ENCODE data around the gene TGFBR3.
"Not testable (repeated sequence)": the region's sequence is repeated elsewhere in the genome, so short reads cannot be mapped to it uniquely, and the experiment has no call there.

Gene TGFBR3

DNA sequence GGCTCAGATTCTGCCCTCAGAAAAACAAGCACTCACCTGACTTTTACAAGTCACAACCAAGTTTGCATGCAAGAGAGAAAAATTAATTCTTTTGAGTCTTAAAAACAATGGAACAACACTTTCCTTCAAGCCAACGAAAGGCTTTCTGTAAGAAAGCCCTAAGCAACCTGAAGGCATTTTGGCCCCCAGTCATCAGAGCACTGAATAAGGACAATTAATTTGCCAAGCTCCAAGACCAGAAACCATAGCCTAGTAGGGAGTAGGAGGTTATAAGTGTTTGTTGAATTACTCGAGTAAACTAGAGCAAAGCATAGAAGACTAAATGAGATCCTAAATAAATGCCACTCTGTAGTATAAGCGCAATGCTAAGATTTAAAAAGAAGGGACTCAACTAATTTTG lies 4.7 kb downstream of the TGFBR3 start:
- no peak for DNase-seq

DNA sequence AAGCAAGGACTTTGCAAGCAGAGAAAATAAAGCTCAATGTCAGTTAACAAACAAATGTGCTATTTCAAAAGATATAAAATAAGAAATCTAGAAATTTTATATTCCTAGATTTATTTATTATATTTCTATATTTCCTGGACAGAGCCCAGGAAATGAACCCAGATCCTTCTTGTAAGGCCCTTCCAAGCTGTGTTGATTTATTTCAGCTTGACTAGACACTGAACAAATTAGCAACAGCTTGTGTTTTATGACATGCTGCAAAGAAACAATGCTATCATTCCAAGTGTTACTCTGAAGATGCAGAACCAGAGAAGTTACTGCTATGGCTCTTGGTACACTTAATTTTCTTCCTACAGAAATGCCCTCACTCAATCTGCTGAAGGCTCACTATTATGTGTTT lies 6.2 kb downstream of the TGFBR3 start:
- no peak for DNase-seq

DNA sequence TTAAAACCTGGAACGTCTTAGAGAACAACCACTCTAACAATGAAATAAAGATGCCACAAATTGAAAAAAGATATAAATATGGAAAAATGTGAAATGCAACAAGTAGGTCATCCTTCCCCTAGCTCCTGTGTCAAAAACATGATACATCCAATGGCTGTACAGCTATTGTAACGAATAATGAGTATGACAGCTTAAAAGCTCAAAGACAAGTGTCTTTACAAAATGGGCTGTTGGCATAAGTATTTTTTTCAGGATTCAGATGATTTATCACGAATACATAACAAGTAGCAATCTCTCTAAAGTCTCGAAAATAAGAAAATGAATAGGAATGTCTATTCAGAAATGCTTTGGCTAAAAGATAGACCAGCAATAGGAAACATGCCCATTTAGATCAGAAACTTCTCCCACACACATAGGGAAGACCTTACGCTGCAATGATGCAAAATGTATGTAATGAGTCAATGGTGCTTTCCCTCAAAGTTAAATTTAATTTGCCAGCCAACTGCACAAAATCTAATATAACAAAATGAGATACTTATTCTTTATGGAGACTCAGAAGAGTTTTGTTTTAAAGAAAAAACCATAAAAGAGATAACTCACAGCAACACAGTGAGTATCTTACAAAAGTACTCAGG lies 8.3 kb downstream of the TGFBR3 start:
- DNase-seq = no peak

DNA sequence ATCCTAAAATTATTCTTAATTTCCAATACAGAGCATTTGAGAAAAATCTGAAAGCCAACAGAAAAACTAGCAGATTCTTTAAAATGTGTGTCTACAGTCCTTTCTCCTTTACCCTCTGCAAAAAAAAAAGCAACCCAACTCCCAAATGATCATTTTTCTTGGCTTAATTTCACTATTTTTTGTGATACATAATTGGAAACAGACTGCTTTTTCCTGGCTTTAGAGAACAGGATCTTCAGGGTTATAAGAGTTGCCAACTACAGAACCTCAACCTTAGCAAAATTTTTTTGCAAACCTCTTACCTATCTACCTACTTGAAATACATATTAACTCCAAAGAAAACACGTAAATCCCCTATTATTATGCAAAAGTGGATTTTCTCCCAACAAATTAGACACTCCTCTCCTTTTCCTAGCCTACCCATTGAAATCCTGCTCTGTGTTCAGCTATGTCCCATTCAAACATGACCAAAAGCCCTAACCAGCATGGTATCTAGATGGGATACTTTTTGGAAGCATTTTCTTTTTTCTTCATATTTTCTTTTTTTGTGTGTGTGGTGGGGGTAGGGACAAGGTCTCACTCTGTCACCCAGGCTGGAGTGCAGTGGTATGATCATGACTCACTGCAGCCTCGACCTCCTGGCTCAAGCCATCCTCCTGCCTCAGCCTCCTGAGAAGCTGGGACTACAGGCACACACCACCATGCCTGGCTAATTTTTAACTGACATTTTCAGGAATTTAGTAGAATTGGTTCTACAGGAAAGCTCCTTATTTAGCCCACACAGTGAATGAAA lies 9.0 kb downstream of the TGFBR3 start:
- DNase-seq = no peak

DNA sequence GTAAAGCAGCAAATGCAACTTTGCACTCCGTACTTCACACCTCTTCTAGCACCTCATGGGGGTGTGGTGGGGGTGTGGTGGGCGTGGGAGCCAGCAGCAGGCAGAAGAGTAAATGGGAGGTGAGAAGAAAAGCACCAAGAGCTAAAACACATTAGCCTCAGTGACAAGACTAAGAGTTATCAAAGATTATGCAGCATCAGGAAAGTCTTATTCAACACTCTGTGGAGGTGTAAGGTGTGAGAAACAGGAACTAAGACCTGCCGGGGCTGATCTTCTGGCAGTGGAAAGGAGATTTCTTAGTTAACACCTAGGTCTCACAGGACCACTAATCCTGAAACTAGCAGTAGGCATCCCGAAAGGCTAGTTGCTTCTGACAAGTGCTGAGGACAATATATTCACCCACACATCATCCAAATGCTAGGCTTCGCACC lies 9.9 kb downstream of the TGFBR3 start:
- DNase-seq = peak; percentile 65

DNA sequence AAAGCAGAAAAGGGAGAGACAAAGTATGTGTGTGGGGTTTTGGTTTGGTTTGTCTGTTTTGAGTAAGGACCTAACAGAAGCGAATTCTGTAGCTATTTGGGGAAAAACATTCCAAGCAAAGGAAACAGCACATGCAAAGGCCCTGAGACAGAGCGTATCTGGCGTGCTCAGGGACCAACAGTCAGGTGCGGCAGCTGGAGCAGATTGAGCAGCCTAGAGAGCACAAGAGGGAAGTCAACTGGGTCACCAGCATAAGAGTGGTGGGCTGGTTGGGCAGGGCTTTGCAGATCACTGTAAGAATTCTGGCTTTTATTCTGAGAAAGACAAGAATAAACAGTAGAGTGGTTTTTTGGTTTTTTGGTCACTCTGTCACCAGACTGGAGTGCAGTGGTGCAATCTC lies 11.8 kb downstream of the TGFBR3 start:
- DNase-seq = no peak

DNA sequence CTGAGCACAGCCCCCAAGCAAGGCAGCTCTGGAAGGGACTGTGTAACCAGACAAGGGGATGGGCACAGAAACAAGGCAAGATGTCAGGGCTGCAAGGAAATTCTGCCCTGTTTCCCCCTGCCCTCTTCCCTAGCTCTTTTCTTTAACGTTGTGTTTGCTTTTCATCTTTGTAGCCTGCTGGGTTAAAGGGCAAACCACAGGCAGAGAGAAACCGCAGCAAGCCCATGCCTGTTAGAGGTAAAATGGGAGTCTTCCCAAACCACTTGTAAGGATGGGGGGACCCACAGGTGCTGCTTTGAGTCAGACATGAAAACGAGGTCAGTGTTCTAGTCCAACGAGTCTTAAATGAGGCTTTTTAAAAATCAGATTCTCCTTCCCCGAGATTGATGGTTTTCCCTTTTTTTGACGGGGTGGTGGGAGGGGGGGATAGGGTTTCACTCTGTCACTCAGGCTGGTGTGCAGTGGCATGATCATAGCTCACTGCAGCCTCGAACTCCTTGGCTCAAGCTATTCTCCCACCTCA lies 13.3 kb downstream of the TGFBR3 start:
- no peak for DNase-seq

DNA sequence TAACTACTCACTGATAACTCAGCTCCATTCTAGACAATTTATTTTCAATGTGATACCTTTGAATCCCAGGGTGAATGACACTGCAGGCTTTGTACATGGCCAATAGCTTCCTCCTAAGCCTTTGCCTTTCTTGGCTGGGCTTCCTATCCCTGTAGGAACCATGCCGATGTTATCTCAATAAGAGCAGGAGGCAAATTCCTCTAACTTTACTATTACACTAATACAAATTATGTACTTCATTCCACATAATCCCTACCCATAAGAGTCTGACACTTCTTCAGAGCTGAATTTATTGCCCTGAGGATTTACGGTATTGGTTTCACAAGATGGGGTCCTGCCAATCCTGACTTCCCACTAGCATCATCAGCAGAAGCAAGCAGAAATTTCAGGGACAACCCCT lies 14.0 kb downstream of the TGFBR3 start:
- no peak for DNase-seq

DNA sequence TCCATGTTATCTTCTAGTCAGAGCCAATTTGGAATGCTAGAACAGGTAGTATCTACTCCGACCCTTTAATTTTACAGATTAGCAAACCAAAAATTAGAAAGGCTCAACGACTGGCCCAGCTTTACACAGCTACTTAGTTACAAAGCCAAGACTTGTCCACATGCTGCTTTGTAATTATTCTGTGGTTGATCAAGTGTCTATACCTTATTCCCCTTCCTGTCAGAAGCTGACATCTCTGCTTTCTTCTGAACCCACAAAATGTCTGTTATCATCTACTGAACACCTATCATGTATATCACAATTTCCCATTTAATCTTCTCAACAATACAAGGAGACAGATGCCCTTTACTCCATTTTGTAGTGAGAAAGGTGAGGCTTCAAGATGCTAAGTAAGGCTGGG lies 15.6 kb downstream of the TGFBR3 start:
- DNase-seq = no peak

DNA sequence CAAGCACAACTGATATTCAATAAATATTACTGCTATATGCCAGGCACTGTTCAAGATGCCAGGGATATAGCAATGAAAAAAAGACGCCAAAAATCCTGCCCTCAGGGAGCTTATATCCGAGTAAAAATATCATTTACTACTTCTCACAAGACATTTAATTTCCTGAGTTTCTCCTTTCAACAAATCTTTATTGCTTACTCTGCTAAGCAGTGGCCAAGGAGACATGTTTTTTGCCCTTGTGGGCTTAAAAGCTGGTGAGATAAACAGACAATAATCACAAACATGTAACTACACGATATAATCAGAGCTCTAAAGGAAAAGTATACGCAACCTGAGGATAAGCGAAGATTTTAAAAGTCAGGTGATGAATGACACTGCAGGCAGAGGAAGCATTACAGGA lies 19.5 kb downstream of the TGFBR3 start:
- no peak for DNase-seq

DNA sequence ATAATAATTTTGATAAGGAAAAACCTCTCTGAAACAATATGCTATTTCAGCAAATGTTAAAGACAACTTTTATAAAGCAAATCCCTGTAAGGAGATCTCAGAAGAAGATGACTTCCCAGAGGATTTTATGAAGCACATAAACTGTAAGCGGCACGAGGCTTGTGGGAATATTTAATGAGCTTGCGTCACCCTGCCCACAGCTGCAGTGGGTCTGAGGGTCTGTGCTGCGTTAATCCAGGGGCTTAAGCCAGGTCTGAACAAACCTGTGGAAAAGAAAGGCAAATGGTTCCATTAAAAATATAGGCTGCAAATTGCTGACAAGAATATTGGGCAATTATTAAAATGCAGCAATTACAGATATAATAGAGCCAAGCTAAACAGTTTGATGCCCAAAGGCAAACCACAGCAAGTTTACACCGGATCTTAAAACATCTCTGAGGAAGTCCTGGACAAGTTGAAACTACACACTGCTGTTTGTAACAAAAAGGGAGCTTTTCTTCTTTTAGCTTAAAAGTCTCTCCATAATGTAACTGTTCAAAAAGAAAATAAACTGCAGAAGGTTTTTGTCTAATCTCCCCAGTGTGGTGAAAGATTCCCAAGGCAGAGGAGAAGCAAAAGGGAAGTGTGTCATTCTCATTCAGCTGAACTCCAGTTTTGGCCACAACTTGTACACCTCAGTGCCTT lies 21.8 kb downstream of the TGFBR3 start:
- DNase-seq = no peak

DNA sequence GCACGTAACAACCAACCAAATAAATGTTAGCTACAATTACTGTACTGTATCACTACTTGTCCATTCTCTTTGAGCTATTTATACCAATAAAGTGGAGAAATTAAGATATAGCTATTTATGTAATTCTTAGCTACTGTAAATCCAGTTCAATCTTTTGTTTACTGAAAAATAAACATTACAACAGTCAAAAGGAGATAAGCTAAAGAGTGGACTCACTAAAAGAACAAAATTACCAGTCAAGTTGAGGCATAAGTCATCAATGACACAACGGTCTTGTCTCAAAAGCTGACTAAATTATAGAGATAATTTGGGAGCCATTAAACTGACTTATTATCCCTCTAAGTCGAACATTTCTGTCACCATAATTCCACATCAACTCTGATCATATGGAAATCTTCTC lies 22.5 kb downstream of the TGFBR3 start:
- no peak for DNase-seq

DNA sequence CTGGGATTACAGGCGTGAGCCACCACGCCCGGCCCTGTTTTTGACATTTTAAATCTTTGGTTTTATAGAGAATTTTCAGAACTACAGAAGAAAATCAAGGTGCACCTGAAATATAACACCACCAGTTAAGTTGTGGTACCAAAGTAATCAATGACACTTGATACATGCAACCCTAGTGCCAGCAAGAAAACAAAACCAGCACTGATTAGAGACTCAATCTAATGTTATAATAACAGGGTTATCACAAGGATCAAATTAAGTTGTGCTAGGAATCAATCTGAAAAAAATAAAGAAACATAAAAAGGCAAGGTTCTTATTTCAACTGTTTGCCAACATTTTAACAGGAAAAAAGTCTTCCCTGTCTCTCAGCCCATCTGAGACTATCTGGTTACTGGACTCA lies 23.8 kb downstream of the TGFBR3 start:
- no peak for DNase-seq

DNA sequence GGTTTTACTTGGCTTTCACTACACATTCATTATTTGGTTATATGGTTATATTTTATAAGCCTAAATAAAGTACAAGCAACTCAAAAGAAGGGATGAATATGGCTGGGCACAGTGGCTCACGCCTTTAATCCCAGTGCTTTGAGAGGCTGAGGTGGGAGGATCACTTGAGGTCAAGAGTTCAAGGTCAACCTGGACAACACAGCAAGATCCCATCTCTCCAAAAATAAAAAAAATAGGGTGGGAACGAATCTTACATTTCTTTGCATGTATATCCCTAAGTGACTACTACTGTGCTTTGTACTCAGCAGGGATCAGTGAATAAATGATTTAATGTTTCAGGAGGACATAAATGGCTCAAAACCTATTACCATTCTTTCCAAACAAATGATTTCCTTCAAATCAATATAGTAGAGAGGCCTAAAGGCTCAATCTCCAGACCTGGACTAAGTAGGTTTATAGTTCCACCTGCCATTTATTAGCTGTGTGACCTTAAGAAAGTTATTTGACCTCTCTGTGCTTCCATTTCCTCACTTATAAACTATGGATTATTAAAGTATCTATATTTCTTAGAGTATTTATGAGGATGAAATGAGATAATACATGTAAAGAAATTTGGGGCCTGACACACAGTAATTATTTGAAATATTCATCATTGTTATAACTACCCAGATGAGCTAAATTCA lies 28.3 kb downstream of the TGFBR3 start:
- DNase-seq = no peak

DNA sequence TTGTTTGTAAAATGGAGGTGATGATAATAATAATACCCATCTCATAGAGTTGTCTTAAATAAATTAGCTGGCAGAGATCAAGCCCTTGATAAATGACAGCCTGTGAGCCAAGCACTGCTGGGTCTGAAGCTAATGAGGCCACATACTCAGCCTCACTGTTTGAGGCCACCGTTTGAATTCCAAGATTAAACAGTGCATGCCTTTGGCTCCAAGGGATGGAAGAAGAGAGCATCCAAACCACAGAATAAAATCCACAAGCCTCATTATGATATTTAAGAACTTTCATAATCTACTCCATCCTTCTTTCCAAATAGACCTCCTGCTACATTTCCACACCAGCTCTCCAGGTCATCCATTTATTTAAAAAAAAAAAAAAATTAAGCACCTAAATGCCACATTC lies 29.0 kb downstream of the TGFBR3 start:
- DNase-seq = no peak

DNA sequence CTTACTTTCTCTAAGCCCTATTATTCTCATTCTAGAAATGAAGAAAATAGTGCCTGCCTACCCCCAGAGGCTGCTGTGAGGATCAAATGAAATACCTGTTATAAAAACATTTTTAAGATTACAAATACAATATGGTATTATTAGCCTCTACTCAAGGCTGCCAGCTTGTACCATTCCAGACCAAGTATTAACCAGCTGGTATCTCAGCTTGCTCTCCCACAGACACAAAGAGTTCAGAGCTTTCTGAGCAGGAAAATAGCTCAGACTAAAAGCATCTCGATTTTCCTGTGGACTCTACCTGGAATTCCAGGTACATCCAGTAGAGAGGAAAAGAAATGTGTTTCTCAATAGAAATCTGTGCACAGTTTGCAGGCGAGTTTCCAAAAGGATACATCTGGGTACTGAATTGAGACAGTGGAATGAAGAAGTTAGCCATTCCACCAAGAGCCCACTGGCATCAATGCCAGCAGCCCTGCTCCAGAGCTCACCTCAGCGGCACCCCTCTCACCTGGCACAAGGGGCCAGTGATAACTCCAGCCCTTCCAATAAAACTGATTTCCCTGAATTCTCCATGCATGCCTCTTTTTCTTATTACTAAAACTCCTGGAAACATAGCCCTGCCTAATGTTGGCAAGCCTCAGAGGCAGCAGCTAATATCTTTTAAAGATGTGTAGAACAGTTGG lies 31.0 kb downstream of the TGFBR3 start:
- no peak for DNase-seq

DNA sequence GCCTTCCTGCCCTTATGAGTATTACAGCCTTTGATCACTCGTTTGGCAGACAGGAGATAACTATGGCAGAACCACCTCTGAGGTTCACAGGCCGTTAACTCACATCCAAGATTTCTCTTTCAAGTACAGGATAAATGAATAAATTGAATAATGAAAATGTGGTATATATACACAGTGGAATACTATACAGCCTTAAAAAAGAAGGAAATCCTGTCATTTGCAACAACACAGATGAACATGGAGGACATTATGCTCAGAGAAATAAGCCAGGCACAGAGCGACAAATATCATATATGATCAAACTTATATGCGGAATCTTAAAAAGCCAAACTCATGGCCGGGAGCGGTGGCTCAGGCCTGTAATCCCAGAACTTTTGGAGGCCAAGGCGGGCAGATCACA lies 32.6 kb downstream of the TGFBR3 start:
- DNase-seq = no peak

DNA sequence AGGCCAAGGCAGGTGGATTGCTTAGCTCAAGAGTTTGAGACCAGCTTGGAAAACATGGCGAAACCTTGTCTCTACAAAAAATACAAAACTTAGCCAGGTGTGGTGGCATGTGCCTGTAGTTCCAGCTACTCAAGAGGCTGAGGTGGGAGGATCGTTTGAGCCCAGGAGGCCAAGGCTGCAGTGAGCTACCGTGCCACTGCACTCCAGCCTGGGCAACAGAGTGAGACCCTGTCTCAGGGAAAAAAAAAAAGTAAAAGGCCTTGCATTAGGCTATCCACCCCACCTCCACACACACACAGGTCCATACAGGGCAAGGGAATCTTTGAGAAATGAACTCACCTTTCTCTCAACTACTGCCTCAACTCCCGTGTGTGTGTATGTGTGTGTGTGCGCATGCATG lies 33.9 kb downstream of the TGFBR3 start:
- DNase-seq = not testable (repeated sequence)

DNA sequence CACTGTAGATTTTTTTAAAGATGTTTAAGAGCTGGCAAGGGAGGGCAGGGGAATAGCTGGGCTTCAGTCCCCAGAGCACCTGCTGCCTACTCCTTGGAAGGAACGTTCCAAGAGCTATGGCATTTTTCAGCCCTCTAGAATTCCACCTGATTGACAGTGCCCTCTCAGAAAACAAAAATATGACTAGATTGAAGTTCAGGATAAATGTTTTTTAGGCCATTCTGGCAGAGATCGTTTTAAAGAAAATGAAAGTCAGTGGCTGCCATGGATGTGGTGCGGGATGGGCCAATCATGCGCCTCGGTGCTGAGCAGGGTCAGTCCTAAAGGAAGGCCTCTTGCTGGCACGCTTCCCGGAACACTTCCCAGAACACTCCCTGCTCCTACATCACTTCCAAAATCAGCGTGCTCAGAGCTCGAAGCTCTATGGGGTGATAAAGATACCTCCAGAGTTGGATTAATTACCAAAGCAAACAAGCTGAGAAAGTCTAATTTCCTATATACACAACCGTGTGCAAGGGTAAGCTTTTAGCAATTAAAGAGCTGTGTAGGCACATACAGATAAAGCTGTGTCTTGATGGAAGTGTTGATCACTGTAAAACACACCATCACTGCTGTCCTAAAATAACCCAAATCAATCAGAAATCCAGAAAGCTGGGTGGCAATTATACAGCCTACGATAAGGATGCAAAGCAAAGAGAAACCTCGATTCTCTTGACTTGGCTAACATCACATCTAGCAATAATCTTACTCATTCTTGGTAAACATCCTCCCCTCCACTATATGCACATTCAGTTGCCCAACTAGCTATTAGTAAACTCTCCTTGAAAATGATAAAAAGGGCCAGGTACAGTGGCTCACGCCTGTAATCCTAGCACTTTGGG lies 34.6 kb downstream of the TGFBR3 start:
- no peak for DNase-seq

DNA sequence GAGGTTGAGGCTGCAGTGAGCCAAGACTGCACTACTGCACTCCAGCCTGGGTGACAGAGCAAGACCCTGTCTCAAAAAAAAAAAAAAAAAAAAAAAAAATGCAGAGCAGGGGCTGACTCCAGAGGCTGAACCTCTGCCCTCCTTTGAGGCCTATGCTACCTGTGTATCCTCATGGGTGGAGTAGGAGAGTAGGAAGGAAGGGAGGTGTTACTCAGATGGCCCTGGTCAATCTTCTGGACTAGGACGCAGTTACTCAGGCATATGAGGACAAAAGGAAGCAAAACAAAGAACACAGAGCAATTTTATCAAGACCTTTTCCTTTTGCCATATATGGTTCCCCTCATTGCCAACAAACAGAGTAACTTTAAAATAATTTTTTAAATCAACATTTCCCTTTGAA lies 35.2 kb downstream of the TGFBR3 start:
- no peak for DNase-seq

DNA sequence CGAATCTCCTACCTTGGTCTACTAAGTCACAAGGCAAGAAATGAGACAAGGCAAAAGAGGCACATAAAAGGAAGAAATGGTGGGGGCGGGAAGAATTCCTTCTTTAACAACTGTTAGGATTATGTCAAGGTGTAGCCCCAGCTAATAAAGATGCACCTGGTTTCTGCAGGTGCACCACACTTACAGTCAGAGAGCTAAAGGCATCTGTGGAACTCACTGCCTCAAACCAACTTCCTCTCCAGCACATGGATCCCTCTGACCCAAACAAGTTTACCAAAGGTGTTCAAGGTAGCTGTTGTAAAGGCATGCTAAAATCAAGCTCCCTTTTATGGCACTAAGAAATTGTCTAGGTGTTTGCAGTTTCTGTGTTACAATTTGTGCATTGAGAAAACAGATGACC lies 38.1 kb downstream of the TGFBR3 start:
- no peak for DNase-seq

DNA sequence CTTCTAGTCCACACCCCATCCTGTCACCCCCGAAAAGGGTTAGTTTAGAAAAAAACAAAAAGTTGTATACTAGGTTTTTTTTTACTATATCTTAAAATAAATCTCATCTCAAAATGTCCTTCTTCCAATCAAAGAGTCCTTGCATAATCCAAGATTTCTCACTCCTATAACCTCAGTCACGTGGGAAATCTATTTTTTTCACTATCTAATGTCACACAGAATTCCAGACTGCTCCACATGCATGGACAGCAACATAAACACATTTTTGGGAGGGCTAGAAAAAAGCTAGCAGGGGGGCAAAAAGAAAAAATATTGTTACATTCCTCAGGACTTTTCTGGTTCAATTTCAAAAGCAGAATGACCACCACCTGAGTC lies 39.3 kb downstream of the TGFBR3 start:
- DNase-seq = no peak
